Measurements from ENCODE around the gene METAP1.
"Not testable (repeated sequence)": the region's sequence is repeated elsewhere in the genome, so short reads cannot be mapped to it uniquely, and the experiment has no call there.

DNA sequence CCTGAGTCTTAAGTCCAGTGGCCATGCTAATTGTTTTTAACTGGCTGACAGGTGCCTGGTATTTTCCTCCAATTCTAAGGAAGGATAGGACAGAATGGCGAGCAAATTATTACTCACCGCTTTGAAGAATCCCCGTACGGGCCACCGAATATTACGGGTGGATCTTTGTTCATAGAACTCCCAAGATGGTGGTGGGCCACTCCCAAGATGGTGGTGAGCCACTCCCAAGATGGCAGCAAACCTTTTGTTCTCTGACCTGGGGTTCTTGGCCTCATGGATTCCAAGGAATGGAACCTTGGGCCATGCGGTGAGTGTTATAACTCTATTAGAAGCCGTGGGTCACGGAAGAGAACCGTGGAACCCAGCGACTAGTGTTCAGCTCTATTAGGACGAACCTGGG, 113.8 kb downstream of the METAP1 start:
- not testable (repeated sequence) for TF ChIP-seq TFCP2L1 (CRISPR knock-in tag; IDR thresholded peaks at IDR 0.05); POLR2AphosphoS2 (conservative IDR thresholded peaks at IDR 0.05; ENCODE audit: low read length); EP300 (IDR thresholded peaks at IDR 0.05); PHF8 (IDR thresholded peaks at IDR 0.05; ENCODE audit: borderline replicate concordance, low read depth)
- TF ChIP-seq, protein P1, sequence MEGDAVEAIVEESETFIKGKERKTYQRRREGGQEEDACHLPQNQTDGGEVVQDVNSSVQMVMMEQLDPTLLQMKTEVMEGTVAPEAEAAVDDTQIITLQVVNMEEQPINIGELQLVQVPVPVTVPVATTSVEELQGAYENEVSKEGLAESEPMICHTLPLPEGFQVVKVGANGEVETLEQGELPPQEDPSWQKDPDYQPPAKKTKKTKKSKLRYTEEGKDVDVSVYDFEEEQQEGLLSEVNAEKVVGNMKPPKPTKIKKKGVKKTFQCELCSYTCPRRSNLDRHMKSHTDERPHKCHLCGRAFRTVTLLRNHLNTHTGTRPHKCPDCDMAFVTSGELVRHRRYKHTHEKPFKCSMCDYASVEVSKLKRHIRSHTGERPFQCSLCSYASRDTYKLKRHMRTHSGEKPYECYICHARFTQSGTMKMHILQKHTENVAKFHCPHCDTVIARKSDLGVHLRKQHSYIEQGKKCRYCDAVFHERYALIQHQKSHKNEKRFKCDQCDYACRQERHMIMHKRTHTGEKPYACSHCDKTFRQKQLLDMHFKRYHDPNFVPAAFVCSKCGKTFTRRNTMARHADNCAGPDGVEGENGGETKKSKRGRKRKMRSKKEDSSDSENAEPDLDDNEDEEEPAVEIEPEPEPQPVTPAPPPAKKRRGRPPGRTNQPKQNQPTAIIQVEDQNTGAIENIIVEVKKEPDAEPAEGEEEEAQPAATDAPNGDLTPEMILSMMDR (IDR thresholded peaks at IDR 0.05), result not testable (repeated sequence)
- TF ChIP-seq, protein P2, sequence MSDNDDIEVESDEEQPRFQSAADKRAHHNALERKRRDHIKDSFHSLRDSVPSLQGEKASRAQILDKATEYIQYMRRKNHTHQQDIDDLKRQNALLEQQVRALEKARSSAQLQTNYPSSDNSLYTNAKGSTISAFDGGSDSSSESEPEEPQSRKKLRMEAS (IDR thresholded peaks at IDR 0.05), result not testable (repeated sequence)

All from A549 (cell line).